Naive thymus-derived CD8-positive, alpha-beta T cell (primary cell): Measurements from ENCODE around the gene ZNF382. TPM values are rescaled to one million over a fixed set of nuclear protein-coding genes. Genes with fewer than 3 reads are reported as not detected.

ENCODE experiments used
- ATAC-seq, 2 donors: fragments of 150-1000 bp; cut with Tn5 transposase in 1 of 2; sonication (Bioruptor Pico), chemical (Tn5 transposase) in 1 of 2; 1 replicate in 1 of 2; 2 replicates in 1 of 2; pipeline ENCODE4 v1.10.0; 2021; ENCODE audit warnings: mild to moderate bottlenecking in 2 of 2, moderate library complexity in 2 of 2
- POLR2A ChIA-PET: fragments of 350-600 bp; sonication (Branson Sonifier 250); formaldehyde crosslinking; loops from one replicate; lab custom pipeline; 2021; ENCODE audit warnings: antibody characterized with exemption; lab: Charles Lee
- DNase-seq, 10 donors: peaks; one replicate each; pipeline versions ENCODE4 v3.0.0 to v3.0.0-alpha.2; 2020 to 2022
- H3K27ac Mint-ChIP-seq, 10 donors: one replicate each; pipeline ENCODE4 v1.8.0; 2020 to 2022; ENCODE audit warnings: mild to moderate bottlenecking in 10 of 10, mixed read lengths in 10 of 10, moderate library complexity in 4 of 10, inconsistent platforms in 1 of 10
- H3K27me3 Mint-ChIP-seq, 5 donors: one replicate each; pipeline ENCODE4 v1.8.0; 2021 to 2022; ENCODE audit warnings: mixed read lengths in 5 of 5
- H3K36me3 Mint-ChIP-seq, 3 donors: one replicate each; pipeline ENCODE4 v1.8.0; 2020 to 2022; ENCODE audit warnings: mixed read lengths in 3 of 3, mild to moderate bottlenecking in 2 of 3, inconsistent platforms in 1 of 3
- H3K4me1 Mint-ChIP-seq, 4 donors: one replicate each; pipeline ENCODE4 v1.8.0; 2021 to 2022; ENCODE audit warnings: mixed read lengths in 4 of 4
- H3K4me3 Mint-ChIP-seq, 10 donors: one replicate each; pipeline ENCODE4 v1.8.0; 2020 to 2022; ENCODE audit warnings: mild to moderate bottlenecking in 10 of 10, mixed read lengths in 10 of 10, moderate library complexity in 6 of 10, inconsistent platforms in 1 of 10
- H3K9me3 Mint-ChIP-seq, 9 donors: one replicate each; pipeline ENCODE4 v1.8.0; 2020 to 2022; ENCODE audit warnings: mixed read lengths in 9 of 9, mild to moderate bottlenecking in 3 of 9, inconsistent platforms in 1 of 9, moderate library complexity in 1 of 9
- polyA plus RNA-seq, 3 donors: library from polyadenylated mRNA; unstranded; fragments of 300-500 nt; fragmentation: Illumina TruSeq; gene quantifications; one replicate each; pipeline ENCODE4 v1.2.3, GENCODE V29; 2021
- total RNA-seq, 8 experiments: library from RNA in 2 of 8; stranded (reverse) in 2 of 8; gene quantifications; one replicate each; pipeline ENCODE4 v1.2.3 and lab custom pipeline; 2021 to 2026

ZNF382 gene
- total and polyA plus RNA-seq, 5 experiments from 2014 or later: 3.3 to 25.2 (median 7.9) TPM

DNA sequence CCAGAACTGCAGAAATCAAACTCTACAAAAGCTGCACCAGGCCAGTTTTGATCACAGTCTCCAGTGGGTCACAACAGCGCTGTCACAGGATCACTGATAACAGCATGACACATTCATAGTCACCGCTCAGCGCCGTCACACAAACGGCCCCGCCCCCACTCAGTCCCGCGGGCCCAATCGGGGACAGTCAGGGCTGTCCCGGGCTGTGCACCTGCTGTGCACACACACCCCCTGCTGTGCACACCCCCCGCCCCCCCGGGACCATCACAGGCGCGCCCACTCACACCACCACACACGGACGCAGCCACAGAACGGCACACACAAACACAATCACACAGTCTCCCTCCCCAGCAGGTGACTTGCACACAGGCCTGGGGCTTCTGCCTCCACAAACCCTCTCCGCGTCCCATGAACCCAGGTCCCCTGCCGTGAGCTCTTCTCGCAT, 435 bp upstream of the ZNF382 start:
- no peaks in the 10 kb centered on the region for H3K27me3 Mint-ChIP-seq
- POLR2A ChIA-PET: interaction anchor here (0.5 to 2.5 kb wide), 20 partner anchors 12 to 902 kb away, joined by 3 to 24 read pairs (median 5); partner anchors contain the start of genes ZFP14, ZNF146, ZNF260 and ZNF345
- ATAC-seq (peak; percentile 82 to 84), DNase-seq (peak; percentile 55 to 93 (median 82))
- peak overlapping the region; percentile 86 to 98 (median 96) for H3K27ac Mint-ChIP-seq
- H3K36me3 Mint-ChIP-seq: peaks cover 27 to 39% (median 30%) of the 10 kb centered on the region in 3 donors
- peaks cover under 1 to 23% (median 14%) of the 10 kb centered on the region in 9 donors for H3K9me3 Mint-ChIP-seq
- H3K4me1 Mint-ChIP-seq: peaks cover 16 to 31% (median 30%) of the 10 kb centered on the region in 4 donors
- peak overlapping the region; percentile 88 to 99 (median 96) for H3K4me3 Mint-ChIP-seq

DNA sequence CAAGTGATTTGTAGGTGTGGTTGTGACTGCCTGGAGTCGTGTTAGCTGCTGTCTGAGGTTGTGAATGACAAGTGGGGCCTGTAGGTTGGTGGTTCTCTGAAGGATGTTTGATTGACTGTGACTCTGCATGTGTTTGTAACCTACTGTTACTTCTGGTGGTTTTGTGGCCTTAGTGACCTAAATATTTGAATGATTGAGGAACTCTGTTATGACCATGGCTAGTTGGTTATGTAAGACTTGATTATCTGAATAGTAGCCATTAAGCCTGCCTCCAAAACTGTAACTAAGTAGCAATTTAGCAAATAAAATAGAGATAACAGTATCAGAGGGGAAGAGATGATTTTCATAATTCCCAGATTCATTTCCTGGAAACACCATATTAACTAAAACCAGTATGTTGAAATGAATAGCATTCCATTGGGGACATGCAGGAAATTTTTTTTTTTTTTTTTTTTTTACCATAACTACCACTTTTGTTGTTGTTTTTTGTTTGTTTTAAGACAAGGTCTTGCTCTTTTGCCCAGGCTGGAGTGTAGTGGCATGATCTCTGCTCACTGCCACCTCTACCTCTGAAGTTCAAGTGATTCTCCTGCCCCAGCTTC, 865 bp downstream of the ZNF382 start:
- Mint-ChIP-seq H3K9me3 (peaks cover 0 to 33% (median 15%) of the 10 kb centered on the region in 9 donors), H3K27ac (peak overlapping the region; percentile 86 to 98 (median 94)), H3K36me3 (peaks cover 23 to 42% (median 40%) of the 10 kb centered on the region in 3 donors), H3K4me1 (peaks cover 16 to 31% (median 29%) of the 10 kb centered on the region in 4 donors), H3K4me3 (peak overlapping the region; percentile 88 to 99 (median 96)), H3K27me3 (no peaks in the 10 kb centered on the region)
- ATAC-seq (peak; percentile 9 to 24), DNase-seq (no peak)
- POLR2A ChIA-PET: interaction anchor here (0.7 to 2.5 kb wide), 17 partner anchors 10 to 1155 kb away, joined by 3 to 24 read pairs (median 6); partner anchors contain the start of genes ZFP14, ZNF260, ZNF345 and ZNF383

DNA sequence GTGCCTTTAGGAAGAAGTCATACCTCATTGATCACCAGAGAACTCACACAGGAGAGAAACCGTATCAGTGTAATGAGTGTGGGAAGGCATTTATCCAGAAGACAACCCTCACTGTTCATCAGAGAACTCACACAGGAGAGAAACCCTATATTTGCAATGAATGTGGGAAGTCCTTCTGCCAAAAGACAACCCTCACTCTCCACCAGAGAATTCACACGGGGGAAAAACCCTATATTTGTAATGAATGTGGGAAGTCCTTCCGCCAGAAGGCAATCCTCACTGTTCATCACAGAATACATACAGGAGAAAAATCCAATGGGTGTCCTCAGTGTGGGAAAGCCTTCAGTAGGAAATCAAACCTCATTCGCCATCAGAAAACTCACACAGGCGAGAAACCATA, 21.9 kb downstream of the ZNF382 start:
- POLR2A ChIA-PET: no interaction called here
- peaks cover 29 to 83% (median 58%) of the 10 kb centered on the region in 3 donors for H3K36me3 Mint-ChIP-seq
- peaks cover 0 to 99% (median 46%) of the 10 kb centered on the region in 9 donors for H3K9me3 Mint-ChIP-seq
- DNase-seq: no peak
- no peak overlapping the region for H3K27ac Mint-ChIP-seq
- no peak for ATAC-seq
- H3K27me3 Mint-ChIP-seq: no peaks in the 10 kb centered on the region
- peak overlapping the region in 1 of 10 donors; percentile 10 for H3K4me3 Mint-ChIP-seq
- no peaks in the 10 kb centered on the region for H3K4me1 Mint-ChIP-seq

DNA sequence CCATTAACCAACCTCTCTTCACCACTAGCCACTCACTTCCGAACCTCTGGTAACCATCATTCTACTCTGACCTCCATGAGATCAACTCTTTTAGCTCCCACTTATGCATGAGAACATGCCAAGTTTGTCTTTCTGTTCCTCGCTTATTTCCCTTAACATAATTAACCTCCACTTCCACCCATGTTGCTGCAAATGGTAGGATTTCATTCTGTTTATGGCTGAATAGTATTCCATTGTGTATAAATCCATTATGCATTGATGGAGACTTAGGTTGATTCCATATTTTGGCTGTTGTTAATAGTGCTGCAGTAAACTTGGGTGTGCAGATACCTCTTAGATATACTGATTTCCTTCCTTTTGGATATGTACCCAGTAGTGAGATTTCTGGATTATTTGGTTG, 30.2 kb downstream of the ZNF382 start:
- Mint-ChIP-seq H3K4me3 (peak overlapping the region in 1 of 10 donors; percentile 6), H3K36me3 (peaks cover 26 to 73% (median 51%) of the 10 kb centered on the region in 3 donors), H3K9me3 (peaks cover 8 to 100% (median 39%) of the 10 kb centered on the region in 9 donors), H3K27me3 (no peaks in the 10 kb centered on the region), H3K27ac (no peak overlapping the region), H3K4me1 (no peaks in the 10 kb centered on the region)
- DNase-seq: no peak
- POLR2A ChIA-PET: no interaction called here
- no peak for ATAC-seq

- Mint-ChIP-seq H3K36me3 (peaks cover 43 to 86% (median 47%) of the 10 kb centered on the region in 3 donors), H3K9me3 (peaks cover 8 to 98% (median 41%) of the 10 kb centered on the region in 9 donors)
- ATAC-seq: no peak
Observed at GRCh38 chr19:36638862-36639510, 33.9 kb downstream of the ZNF382 start.

GRCh38 chr19:36646746-36647145, 41.6 kb downstream of the ZNF382 start:
- DNase-seq: no peak
- Mint-ChIP-seq H3K27ac (no peak overlapping the region), H3K4me3 (no peak overlapping the region), H3K9me3 (peaks cover 0 to 89% (median 36%) of the 10 kb centered on the region in 9 donors), H3K36me3 (peaks cover 28 to 72% (median 61%) of the 10 kb centered on the region in 3 donors), H3K27me3 (no peaks in the 10 kb centered on the region), H3K4me1 (peaks cover 0 to under 1% (median 0%) of the 10 kb centered on the region in 4 donors)
- POLR2A ChIA-PET: no interaction called here
- no peak for ATAC-seq

More at GRCh38 chr19:36638862-36639510, 33.9 kb downstream of the ZNF382 start:
- POLR2A ChIA-PET: no interaction called here
- H3K27me3 Mint-ChIP-seq: no peaks in the 10 kb centered on the region
- H3K27ac Mint-ChIP-seq: no peak overlapping the region
- DNase-seq: no peak
- H3K4me1 Mint-ChIP-seq: no peaks in the 10 kb centered on the region
- H3K4me3 Mint-ChIP-seq: no peak overlapping the region

GRCh38 chr19:36652958-36653357, 47.8 kb downstream of the ZNF382 start:
- ATAC-seq (no peak), DNase-seq (no peak)
- peaks cover 53 to 86% (median 84%) of the 10 kb centered on the region in 3 donors for H3K36me3 Mint-ChIP-seq
- peaks cover 18 to 85% (median 48%) of the 10 kb centered on the region in 9 donors for H3K9me3 Mint-ChIP-seq
- no peaks in the 10 kb centered on the region for H3K27me3 Mint-ChIP-seq
- peaks cover 0 to 1% (median 0%) of the 10 kb centered on the region in 4 donors for H3K4me1 Mint-ChIP-seq
- POLR2A ChIA-PET: no interaction called here
- H3K4me3 Mint-ChIP-seq: peak overlapping the region in 1 of 10 donors; percentile 53
- H3K27ac Mint-ChIP-seq: no peak overlapping the region

GRCh38 chr19:36665832-36666231, 60.7 kb downstream of the ZNF382 start:
- Mint-ChIP-seq H3K4me3 (peak overlapping the region; percentile 97 to 100 (median 99)), H3K27ac (peak overlapping the region in 8 of 10 donors; percentile 11 to 98 (median 88)), H3K36me3 (peaks cover 56 to 73% (median 66%) of the 10 kb centered on the region in 3 donors), H3K9me3 (peaks cover 23 to 86% (median 39%) of the 10 kb centered on the region in 9 donors), H3K4me1 (peaks cover 22 to 34% (median 31%) of the 10 kb centered on the region in 4 donors), H3K27me3 (no peaks in the 10 kb centered on the region)
- POLR2A ChIA-PET: interaction anchor here (0.7 to 1.7 kb wide), 6 partner anchors 21 to 545 kb away, joined by 3 to 10 read pairs (median 5); partner anchors contain the start of genes ZNF260, ZNF382, ZNF529 and ZNF567
- no peak for ATAC-seq
- no peak for DNase-seq

DNA sequence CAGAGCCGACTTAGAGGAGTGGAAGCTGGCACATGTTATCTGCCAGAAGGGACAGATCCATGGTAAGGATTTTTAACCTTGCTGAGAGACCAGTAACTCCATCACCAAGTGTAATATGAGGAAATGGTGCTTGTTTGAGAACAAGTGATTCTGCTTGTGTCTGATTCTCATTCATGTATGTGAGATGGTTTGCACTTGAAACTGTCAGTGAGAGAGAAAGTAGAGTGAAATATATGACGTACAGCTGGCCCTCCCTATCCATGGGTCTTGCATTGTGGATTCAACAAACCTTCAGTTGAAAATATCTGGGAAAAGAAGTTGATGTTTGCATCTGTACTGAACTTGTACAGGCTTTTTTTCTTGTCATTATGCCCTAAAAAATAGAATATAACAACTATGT, 63.5 kb downstream of the ZNF382 start:
- DNase-seq (no peak), ATAC-seq (no peak)
- Mint-ChIP-seq H3K4me1 (peaks cover 22 to 34% (median 31%) of the 10 kb centered on the region in 4 donors), H3K9me3 (peaks cover 18 to 87% (median 44%) of the 10 kb centered on the region in 9 donors), H3K36me3 (peaks cover 50 to 77% (median 68%) of the 10 kb centered on the region in 3 donors), H3K4me3 (peak overlapping the region; percentile 8 to 99 (median 62)), H3K27ac (peak overlapping the region in 4 of 10 donors; percentile 28 to 80 (median 40)), H3K27me3 (no peaks in the 10 kb centered on the region)
- POLR2A ChIA-PET: no interaction called here

DNA sequence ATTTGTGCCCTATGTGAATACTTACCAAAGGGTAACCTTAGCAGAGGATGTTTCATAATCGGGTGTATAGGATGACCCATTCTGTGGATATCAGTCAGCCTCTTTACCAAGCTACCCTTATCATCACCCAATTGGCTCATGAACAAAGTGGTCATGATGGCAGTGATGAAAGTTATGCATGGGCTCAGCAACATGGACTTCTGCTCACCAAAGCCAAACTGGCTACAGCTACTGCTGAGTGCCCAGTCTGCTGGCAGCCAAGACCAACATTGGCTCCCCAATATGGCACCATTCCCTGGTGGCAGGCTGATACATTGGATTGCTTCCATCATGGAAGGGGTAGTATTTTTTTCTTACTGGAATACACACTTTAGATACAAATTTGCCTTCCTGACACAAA, 67.3 kb downstream of the ZNF382 start:
- no peak overlapping the region for H3K4me3 Mint-ChIP-seq
- H3K27ac Mint-ChIP-seq: no peak overlapping the region
- peaks cover 12 to 73% (median 31%) of the 10 kb centered on the region in 9 donors for H3K9me3 Mint-ChIP-seq
- H3K27me3 Mint-ChIP-seq: no peaks in the 10 kb centered on the region
- ATAC-seq (no peak), DNase-seq (no peak)
- POLR2A ChIA-PET: interaction anchor here (0.5 kb wide), 1 partner anchor 10 kb away, joined by 5 read pairs; no protein-coding TSS in a partner anchor
- peaks cover 8 to 15% (median 14%) of the 10 kb centered on the region in 4 donors for H3K4me1 Mint-ChIP-seq
- peaks cover 31 to 67% (median 48%) of the 10 kb centered on the region in 3 donors for H3K36me3 Mint-ChIP-seq

DNA sequence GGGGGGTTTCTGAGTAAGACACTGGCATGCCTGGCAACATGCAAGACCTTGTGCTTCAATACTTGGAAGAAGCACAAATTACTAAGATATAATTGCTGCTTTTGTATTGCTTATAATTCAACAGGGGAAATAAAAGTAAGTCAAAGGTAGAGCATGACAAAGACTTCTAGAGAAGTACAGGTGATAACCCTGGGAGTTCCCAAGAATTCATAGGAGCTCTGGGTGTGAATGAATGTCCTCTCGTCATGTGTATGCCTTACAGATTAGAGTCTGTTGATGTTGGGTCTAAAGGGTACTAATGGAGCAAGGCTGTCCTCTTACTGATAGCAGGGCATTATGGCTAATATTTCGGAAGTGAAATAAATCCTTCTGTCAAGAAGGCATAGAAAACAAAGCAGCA, 69.1 kb downstream of the ZNF382 start:
- H3K27me3 Mint-ChIP-seq: no peaks in the 10 kb centered on the region
- no peak overlapping the region for H3K4me3 Mint-ChIP-seq
- peaks cover 11 to 78% (median 35%) of the 10 kb centered on the region in 9 donors for H3K9me3 Mint-ChIP-seq
- no peak overlapping the region for H3K27ac Mint-ChIP-seq
- POLR2A ChIA-PET: no interaction called here
- peaks cover 44 to 70% (median 51%) of the 10 kb centered on the region in 3 donors for H3K36me3 Mint-ChIP-seq
- DNase-seq (no peak), ATAC-seq (no peak)
- H3K4me1 Mint-ChIP-seq: peaks cover 0 to 3% (median 1%) of the 10 kb centered on the region in 4 donors

DNA sequence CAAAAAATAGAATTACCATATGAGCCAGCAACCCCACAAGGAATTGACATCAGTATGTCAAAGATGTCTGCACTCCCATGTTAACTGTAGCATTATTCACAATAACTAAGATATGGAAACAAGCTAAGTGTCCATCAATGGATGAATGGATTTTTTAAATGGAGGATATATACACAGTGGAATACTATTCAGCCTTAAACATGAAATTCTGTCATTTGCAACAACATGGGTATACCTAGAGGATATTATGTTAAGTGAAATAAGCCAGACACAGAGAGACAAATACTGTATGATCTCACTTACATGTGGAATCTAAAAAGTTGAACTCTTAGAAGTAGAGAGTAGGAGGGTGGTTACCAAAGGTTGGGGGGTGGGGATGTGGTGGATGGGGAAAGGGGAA, 74.3 kb downstream of the ZNF382 start:
- Mint-ChIP-seq H3K36me3 (peaks cover 46 to 67% (median 55%) of the 10 kb centered on the region in 3 donors), H3K4me1 (peaks cover 0 to 2% (median 0%) of the 10 kb centered on the region in 4 donors), H3K4me3 (no peak overlapping the region), H3K9me3 (peaks cover 21 to 71% (median 33%) of the 10 kb centered on the region in 9 donors), H3K27me3 (no peaks in the 10 kb centered on the region), H3K27ac (no peak overlapping the region)
- no peak for ATAC-seq
- POLR2A ChIA-PET: interaction anchor here (0.7 kb wide), 1 partner anchor 171 kb away, joined by 3 read pairs; no protein-coding TSS in a partner anchor
- no peak for DNase-seq
